G401 (cell line): ENCODE measurements around the gene CTNND1. TPM values are rescaled to one million over a fixed set of nuclear protein-coding genes. Genes with fewer than 3 reads are reported as not detected.

Experiments used
- DNase-seq: peaks from one replicate; pipeline ENCODE4 v3.0.0-alpha.2; 2015; ENCODE audit warnings: low spot score
- in situ Hi-C: cut with HindIII; loops from 2 replicates; pipeline ENCODE4 v1.10.0; 2016; ENCODE audit warnings: low sequenced_read_pairs, mixed read lengths
- total RNA-seq: library from RNA; depleted of rRNA; stranded (reverse); fragments of >200 nt; shearing (Covaris generic); gene quantifications from 2 replicates; pipeline ENCODE4 v1.2.3, GENCODE V29; 2014

CTNND1 gene
- total RNA-seq, 1 experiment from 2014 or later: 47.7 TPM

- no peak for DNase-seq
- in situ Hi-C loops: no loop called here
Measured at GRCh38 chr11:57752954-57753353, 8.6 kb upstream of the CTNND1 start.

GRCh38 chr11:57758174-57758573 is 3.4 kb upstream of the CTNND1 start:
- in situ Hi-C loops: no loop called here
- no peak for DNase-seq

DNA sequence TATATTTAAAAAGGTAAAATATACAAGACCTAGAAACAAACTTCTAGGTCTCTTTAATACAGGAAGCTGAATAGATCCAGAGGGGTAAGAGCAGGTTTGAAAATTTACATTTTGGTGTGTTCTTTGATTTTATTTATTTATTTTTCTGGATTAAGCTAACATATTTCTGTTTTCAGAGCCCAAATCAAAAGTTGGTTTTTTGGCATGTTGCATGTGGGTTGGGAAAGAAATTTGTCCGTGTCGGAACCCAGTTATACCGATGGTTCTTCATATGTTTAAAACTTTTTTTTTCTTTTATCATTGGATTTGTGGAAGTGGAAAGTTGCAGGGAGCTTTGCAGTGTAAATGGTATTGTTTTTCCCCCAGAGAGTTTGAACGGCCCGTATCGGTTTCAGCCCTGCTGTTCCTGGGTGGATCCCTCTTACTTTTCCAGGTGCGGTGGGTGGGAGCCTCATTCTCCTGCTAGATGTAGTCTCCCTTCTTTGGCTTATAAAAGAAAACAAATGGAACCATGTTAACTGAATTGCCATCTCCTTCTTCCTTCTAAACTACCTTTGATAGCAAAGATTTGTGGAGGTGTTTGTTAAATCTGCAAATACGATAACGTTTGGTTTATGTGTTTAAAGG is 746 bp downstream of the CTNND1 start:
- in situ Hi-C loops: no loop called here
- peak; percentile 48 for DNase-seq

DNA sequence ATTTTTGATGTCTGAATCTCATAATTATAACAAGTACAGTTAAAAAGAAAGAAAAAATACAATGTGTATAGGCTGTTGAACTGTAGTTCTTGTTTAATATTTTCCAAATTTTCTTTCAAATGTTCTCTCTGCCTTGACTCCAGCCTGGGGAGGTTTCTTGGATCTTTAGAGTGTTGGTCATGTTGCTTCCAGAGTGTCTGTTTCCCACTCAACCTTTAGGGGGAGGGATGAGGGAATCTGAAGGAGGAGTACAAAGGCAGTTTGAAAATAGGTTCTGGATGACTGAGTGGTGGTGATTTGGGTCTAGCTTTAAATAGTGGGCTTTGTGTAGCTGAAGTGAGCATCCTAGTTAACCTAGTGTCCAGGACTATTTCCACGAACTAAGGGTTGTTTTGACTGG is 2.0 kb downstream of the CTNND1 start:
- peak; percentile 77 for DNase-seq
- in situ Hi-C loops: no loop called here

- DNase-seq: no peak
Measured at GRCh38 chr11:57764021-57764420, 2.4 kb downstream of the CTNND1 start.

DNA sequence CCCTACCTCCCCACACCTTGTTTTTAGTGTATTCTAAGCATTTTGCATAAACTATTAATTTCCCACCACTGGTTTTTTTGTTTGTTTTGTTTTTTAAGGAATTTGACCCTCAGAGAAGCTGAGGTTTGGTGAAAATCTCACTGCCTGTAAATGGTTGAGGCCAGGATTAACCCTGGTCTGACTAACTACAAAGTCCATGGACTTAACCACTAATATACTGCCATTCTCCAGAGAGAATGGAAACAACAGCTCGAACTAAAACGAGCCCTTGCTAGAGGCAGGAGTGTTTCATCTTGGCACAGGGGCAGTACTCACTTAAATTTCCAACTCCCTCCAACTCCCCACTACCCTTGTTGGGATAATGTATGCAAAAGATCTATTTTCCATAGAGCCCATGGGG is 3.0 kb downstream of the CTNND1 start:
- DNase-seq: no peak
- in situ Hi-C loops: no loop called here

More at GRCh38 chr11:57764021-57764420, 2.4 kb downstream of the CTNND1 start:
- in situ Hi-C loops: no loop called here

GRCh38 chr11:57764972-57765371 is 3.4 kb downstream of the CTNND1 start:
- in situ Hi-C loops: no loop called here
- no peak for DNase-seq

- in situ Hi-C loops: no loop called here
- DNase-seq: no peak
Measured at GRCh38 chr11:57770793-57771192, 9.2 kb downstream of the CTNND1 start.

DNA sequence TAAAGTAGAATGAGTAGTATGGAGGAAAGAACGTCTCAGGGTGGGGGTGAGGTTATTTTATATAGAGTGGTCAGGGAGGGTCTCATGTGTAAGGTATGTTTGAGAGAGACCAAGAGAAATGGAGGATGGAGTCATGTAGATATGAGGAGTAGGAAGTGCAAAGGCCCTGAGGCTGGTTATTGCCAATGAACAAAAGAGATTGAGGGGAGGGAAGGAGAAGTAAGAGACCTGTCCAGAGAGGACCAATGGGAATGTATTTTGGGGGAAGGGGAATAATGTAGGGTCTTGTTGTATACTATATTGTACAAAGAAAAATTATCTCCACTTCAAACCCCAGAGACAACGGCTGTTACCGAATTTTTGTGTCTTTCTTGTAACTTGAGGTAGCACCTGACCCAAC is 9.8 kb downstream of the CTNND1 start:
- in situ Hi-C loops: no loop called here
- no peak for DNase-seq

- in situ Hi-C loops: no loop called here
- no peak for DNase-seq
Measured at GRCh38 chr11:57772562-57772961, 11.0 kb downstream of the CTNND1 start.

GRCh38 chr11:57773026-57773598 is 11.5 kb downstream of the CTNND1 start:
- in situ Hi-C loops: no loop called here
- DNase-seq: no peak

DNA sequence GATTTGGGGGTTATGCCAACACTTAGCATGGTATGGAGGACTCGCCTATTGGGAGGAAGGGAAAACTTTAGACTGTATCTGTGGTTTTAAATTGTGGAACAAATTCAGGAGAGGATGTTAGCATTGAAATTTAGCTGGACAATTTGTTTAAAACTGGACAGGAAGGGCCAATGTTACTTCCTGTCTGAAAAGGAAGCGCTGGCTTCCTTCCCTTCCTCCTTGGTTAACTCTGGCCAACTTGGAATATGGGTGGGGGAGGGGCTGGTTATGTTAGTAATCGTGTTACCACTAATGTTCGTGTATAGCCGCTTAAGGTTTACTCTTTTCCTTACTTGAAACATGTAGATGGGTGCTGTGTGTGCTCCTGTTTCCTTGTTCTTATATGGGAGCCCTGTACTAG is 13.9 kb downstream of the CTNND1 start:
- in situ Hi-C loops: no loop called here
- DNase-seq: no peak

- no peak for DNase-seq
- in situ Hi-C loops: no loop called here
Measured at GRCh38 chr11:57776031-57776521, 14.5 kb downstream of the CTNND1 start.

- DNase-seq: no peak
- in situ Hi-C loops: no loop called here
Measured at GRCh38 chr11:57776577-57777210, 15.1 kb downstream of the CTNND1 start.

GRCh38 chr11:57777969-57778317 is 16.3 kb downstream of the CTNND1 start:
- no peak for DNase-seq
- in situ Hi-C loops: no loop called here

DNA sequence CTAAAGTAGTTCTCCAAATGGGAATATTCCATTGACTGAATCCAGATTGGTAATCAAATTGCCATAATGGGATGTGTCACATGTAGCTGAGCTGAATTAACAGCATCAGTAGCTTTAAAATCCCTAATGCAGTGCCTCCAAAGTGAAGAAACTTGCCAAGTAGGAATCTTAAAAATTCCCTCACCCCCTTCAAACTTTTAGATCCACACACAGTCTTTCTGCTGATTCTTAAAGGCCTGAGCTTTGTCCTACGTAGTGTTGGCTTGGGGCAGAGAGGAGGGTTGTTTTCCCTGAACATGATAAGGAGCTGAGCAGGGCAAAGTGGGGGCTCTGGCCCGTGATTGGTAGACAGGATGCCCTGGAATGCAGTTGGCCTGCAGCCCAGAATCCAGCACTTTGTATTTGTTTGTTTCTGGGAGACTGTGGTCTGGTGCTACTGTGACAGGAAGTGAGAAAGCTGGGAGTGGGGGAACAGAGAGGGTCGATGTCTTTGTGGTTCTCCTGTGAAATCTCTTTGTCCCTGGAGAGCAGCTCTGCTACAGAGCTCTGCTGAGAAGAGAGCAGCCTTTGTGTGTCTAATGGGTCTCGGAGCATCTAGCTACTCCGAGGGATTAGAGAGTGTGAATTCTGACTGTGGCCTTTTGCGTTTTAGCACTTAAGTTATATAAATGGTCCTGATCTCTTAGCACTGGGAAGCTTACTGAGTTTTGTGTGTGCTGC is 16.9 kb downstream of the CTNND1 start:
- in situ Hi-C loops: no loop called here

DNA sequence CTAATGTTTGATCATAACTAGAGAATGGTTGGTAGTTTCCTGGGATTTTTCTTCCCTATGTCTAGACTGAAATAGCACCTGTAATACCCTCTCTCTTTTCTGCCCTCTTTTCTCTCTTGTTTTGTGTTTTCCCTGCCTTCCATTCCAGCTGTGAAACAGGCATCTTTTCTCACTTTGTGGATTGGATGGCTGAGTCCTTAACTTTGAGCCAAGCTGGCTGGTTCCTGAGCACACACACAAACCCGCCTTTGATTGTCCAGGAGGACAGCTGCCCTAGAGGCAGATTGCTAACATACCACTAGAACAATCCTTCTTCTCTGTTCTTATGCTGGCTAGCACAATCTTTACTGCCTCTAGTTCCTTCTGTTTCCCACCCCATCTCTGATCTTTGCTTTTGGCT is 17.7 kb downstream of the CTNND1 start:
- in situ Hi-C loops: no loop called here

More for the DNA sequence above, 16.9 kb downstream of the CTNND1 start:
- DNase-seq: peak; percentile 79

GRCh38 chr11:57781529-57781943 is 19.9 kb downstream of the CTNND1 start:
- in situ Hi-C loops: no loop called here
- no peak for DNase-seq

More for the DNA sequence above, 17.7 kb downstream of the CTNND1 start:
- DNase-seq: peak; percentile 22

GRCh38 chr11:57785072-57785471 is 23.5 kb downstream of the CTNND1 start:
- DNase-seq: no peak
- in situ Hi-C loops: no loop called here

- no peak for DNase-seq
- in situ Hi-C loops: no loop called here
Measured at GRCh38 chr11:57786436-57786835, 24.8 kb downstream of the CTNND1 start.
